ENCODE results near the gene CYLD.

- TF ChIP-seq, protein P1, sequence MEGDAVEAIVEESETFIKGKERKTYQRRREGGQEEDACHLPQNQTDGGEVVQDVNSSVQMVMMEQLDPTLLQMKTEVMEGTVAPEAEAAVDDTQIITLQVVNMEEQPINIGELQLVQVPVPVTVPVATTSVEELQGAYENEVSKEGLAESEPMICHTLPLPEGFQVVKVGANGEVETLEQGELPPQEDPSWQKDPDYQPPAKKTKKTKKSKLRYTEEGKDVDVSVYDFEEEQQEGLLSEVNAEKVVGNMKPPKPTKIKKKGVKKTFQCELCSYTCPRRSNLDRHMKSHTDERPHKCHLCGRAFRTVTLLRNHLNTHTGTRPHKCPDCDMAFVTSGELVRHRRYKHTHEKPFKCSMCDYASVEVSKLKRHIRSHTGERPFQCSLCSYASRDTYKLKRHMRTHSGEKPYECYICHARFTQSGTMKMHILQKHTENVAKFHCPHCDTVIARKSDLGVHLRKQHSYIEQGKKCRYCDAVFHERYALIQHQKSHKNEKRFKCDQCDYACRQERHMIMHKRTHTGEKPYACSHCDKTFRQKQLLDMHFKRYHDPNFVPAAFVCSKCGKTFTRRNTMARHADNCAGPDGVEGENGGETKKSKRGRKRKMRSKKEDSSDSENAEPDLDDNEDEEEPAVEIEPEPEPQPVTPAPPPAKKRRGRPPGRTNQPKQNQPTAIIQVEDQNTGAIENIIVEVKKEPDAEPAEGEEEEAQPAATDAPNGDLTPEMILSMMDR (IDR thresholded peaks at IDR 0.05): no peak
- TF ChIP-seq POLR2A (IDR thresholded peaks at IDR 0.05): no peak
Measured at GRCh38 chr16:50808929-50809538, 67.1 kb downstream of the CYLD start.
